ENCODE results near the gene PAPOLB.
"Not testable (repeated sequence)": the region's sequence is repeated elsewhere in the genome, so short reads cannot be mapped to it uniquely, and the experiment has no call there.

Gene PAPOLB

DNA sequence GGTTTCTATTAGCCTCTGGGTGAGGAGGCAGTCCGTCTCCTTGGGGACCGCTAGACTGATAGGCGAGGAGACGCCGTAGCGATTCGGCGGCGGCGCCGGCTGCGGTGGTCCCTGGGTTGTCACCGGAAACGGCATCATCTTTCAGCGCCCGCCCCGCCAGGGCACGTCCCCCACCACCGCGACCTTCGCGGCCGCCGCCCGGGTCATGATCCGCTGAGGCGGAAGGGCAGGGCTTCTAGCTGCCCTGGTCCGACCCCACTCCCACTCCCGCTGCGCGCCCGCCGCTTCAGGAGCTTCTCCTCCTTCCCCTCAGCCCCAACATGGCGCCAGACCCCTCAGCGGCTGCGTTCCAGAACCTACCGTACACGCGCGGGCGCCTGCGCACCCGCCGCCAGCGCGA lies at the start of gene PAPOLB:
PAPOLB (minus strand) TSS at position 358 of the 400 bp plus-strand sequence; CDS start at position 138, 220 bp downstream.
- no peak for DNase-seq

DNA sequence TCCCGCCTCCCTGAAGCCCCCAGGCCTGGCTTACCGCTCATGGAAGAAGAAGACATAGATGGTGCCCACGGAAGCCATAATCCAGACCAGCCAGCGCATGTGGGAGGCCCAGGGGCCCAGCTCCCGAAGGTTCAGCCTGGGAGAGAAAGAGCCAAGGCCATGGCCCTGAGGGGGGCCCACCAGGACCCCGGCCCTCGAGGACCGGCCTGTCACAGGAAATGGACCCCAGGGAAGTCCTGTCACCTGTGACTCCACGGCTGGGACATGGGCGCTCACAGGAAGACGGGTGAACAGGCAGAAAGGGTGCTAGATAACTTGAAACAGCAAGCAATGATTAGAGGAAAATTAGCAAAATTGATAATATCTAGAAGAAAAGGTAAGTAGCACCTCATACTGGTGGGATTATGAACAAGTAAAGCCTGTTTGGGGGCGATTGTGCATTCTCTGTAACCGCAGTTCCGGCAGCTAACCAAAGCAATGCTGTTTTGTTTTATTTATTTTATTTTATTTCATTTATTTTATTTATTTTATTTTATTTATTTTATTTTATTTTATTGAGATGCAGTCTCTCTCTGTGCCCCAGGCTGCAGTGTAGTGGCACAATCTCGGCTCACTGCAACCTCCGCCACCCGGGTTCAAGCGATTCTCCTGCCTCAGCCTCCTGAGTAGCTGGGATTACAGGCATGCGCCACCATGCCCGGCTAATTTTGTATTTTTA lies 49.4 kb upstream of the PAPOLB start:
- no peak for DNase-seq

DNA sequence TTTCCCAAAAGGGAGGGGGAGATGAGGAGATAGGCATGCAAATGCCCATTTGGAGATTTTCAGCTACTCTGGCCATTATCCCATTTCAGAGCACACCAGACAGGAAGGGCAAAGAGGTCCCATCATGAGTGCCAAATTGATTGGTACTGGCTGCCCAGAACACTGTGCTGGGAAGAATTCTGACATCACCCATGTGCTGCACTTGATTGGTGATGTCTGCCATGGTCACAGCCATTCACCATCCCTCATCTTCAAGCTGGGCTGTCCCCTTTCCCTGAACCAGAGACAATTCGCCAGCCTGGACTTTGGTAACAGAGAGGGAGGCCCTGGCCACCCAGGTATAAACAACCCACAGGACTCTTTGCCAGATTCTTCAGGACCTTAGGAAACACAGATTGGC lies 44.9 kb upstream of the PAPOLB start:
- no peak for DNase-seq

DNA sequence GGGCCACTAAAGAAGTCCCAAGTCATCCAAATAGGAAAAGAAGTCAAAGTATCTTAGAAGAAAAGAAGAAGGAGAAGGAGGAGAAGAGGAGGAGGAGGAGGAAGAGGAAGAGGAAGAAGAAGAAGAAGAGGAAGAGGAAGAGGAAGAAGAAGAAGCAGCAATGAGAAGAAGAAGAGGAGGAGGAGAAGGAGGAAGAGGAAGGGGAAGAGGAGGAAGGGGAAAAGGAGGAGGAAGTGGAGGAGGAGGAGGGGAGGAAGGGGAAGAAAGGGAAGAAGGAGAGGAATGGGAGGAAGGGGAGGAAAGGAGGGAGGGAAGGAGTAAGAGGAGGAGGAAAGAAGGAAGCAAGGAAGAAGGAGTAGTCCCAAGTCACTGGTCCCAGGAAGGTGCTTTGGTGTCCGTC lies 43.3 kb upstream of the PAPOLB start:
- DNase-seq: no peak

DNA sequence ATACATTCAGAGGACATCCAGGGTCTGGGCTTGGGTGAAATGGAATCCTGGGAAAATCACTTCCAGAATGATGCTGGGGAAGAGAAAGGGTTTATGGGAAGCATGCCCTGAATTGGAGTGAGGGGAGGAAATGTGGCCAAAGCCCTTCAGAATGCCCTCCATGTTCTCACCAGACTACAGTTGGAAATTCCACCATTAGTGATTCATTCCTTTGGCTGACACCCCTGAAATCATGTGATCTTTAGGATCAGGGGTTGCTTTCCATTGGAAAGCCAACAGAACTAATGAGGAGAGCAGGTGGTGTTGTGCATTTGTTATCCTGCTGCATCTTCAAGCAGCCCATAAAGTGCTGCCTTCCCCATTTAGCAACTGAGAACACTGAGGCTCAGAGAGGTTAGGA lies 42.5 kb upstream of the PAPOLB start:
- DNase-seq: no peak

DNA sequence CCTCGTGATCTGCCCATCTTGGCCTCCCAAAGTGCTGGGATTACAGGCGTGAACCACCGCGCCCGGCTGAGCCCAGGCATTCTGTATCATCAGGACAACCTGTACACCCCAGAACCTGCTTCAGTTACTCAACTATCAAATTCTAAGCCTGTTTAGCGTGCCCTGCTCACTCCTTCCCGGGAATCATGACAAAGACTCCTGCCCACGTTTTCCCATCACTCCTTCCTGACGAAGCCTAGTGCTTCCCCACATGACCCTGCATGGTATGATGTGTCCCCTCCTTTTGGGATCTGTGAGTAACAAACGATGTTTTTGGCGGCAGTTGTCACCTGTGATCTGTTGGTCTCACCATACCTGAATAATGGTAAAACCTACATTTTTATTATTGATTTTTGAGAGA lies 33.9 kb upstream of the PAPOLB start:
- DNase-seq: no peak

DNA sequence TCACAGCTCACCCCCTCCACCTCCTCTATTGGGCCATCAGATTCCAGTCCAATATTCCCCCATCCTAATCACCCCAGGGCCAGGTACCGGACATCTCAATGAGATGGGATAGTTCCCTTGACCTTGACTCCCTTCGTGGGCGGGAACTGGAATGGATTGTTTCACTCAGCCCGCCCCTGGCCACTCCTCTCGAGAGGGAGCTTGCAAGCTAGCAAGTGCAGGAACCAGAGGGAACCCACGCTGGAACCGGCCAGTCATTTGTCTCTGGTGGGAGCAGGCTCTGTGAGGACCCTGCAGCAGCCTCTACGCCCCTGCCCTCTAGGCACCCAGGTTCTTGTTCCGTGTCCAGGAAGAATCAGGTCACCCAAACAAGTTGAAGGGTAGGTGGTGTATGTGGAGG lies 32.7 kb upstream of the PAPOLB start:
- DNase-seq: no peak

DNA sequence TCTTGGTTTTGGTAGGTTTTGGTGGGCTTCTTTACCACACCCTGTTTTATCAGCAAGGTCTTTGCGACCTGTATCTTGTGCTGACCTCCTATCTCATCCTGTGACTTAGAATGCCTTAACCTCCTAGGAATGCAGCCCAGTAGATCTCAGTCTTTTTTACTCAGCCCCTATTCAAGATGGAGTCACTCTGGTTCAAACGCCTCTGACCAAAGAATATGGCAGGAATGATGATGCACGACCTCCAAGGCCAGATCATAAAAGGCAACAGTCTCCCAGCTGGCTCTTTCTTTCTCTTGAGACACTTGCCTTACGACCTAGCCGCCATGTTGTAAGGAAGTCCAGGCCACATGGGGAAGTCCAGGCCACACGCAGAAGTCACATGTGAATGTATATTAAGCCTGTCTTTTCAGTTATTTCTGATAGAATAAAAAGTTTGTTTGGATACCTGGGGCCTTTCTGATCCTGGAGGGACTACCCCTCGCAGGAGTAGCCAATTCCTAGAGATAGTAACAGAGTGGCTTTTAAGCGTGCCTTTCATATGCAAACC lies 32.2 kb upstream of the PAPOLB start:
- DNase-seq: no peak

DNA sequence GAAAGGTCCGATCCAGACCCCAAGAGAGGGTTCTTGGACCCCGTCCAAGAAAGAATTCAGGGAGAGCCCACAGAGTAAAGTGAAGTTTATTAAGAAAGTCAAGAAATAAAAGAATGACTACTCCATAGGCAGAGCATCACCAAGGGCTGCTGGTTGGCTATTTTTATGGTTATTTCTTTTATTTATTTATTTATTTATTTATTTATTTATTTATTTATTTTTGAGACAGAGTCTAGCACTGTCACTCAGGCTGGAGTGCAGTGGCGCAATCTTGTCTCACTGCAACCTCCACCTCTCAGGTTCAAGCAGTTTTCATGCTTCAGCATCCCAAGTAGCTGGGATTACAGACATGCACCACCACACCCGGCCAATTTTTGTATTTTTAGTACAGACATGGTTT lies 31.4 kb upstream of the PAPOLB start:
- DNase-seq: not testable (repeated sequence)

DNA sequence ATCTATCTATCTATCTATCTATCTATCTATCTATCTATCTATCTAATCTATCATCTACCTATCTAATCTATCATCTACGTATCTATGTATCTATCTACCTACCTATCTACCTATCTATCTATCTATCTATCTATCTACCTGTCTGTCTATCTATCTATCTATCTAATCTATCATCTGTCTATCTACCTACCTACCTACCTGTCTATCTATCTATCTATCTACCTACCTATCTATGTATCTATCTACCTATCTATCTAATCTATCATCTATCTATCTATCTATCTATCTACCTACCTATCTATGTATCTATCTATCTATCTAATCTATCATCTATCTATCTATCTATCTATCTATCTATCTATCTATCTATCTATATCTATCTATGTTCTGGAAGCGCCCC lies 29.7 kb upstream of the PAPOLB start:
- DNase-seq: not testable (repeated sequence)

DNA sequence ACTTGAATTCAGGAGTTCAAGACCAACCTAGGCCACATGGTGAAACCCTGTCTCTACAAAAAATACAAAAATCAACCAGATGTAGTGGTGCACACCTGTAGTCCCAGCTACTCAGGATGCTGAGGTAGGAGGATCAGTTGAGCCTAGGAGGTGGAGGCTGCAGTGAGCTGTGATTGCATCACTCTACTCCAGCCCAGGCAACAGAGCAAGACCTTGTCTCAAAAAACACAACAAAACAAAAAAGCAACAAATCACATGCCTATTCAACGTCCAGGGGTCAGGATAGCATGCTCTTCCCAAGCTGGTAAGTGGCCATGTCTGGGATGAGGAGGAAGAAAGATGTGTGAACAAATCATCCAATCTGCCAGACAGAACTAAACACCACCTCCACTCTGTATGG lies 27.9 kb upstream of the PAPOLB start:
- no peak for DNase-seq

DNA sequence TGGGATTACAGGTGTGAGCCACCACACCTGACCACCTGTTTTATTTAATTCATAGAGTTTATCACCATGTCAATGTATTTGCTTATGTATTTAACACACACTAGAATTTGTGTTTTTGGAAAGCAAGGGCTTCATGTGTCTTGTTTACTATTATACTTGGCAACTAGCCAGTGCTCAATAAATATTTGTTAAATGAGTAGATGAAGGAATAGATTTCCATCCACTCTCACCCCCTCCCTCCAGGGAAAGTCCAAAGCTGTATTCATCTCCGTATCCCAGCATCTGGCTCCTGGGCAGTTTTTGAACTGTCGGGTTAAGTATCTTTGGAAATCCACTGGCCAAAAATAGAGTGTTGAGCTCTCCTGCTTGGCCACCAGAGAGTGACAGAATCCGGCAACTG lies 26.3 kb upstream of the PAPOLB start:
- DNase-seq: peak; percentile 52

DNA sequence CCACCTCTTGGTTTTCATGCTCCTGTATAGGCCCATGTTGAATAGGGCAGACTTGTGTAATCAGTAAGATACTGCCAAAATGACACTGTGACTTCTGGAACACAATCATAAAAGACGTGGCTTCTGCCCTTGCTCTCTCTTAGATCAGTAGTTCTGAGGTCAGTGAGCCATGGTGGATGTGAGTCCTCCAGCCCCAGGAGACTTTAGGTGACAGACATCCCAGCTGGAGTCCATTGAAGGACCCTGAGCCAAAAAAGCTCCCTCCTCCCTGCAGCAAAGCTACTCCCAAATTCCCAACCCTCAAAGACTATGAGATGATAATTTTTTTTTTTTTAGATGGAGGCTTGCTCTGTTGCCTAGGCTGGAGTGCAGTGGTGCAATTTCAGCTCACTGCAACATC lies 24.8 kb upstream of the PAPOLB start:
- DNase-seq: no peak

DNA sequence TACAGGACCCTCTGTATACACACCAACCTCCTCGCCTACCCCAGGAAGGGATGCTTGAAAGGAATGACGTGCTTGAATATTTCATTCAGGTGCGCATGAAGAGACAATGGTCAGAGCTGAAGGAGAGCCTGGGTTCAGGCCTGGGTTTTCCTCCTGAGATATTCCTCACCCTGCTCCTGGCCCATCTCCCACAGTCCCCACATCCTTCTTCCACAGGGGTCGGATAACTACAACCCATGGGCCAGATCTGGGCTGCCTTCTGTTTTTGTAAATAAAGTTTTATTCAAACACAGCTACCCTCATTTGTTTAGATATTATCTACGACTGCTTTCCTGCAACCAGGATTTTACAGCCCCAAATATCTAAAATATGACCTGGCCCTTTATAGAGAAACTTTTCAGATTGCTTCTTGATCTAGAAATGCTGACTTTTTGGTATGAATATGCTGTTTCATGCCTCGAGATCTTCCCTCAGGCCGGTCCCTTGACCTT lies 23.5 kb upstream of the PAPOLB start:
- DNase-seq: no peak

DNA sequence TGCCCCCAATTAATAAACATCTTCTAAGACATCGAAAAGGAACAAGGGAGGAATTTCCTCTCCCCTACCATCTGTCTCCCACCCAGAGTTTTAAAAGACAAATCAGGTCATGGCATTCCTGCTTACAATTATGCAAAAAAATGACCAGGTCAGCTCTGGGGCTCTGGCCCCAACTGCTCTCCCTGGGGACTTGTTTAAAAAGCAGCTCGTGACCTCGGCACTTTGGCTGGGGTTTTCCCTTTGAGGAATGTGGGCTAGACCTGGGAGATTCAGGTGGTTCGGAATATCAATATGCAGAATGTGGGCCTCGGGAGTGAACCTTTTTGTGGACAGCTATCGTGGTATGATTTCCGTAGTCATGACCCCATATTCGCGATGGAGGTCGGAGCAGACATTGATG lies 22.3 kb upstream of the PAPOLB start:
- no peak for DNase-seq

DNA sequence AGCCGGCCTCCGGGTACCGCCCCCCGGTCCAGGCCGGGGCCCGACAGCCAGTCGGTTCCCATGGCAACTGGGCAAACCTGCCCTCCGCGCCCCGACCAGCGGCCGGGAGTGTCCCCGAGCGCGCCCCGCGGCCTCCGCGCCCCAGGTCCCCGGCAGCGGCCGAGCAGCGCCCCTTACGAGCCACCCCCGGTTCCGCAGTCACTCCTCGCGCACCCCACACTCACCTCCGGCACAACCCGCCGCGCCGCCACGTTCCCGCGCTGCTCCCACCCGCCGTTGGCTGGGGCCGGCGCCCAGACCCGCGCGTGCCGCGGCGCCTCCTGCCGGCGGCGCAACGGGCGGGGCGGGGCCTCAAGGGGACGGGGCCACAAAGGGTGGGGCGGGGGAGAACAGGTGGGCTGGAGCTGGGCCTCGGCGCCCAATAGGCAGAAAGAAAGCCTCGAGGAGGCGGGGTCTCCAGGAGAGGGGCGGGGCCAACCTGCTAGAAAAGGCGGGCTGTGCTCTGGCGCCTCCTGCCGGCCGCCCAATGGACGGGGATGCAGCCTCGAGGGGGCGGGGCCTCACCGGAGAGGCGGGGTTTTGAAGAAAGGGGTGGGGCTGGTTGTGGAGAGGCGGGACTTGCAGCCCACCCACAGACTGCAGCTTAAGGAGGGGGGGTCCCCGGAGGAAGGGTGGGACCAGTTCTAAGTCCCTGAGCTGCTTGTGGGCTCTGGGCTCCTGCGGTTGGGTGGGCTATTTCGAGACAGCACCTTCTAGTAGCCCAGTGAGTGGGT lies 21.7 kb upstream of the PAPOLB start, which contains the start of gene RADIL:
RADIL (minus strand) TSS at position 345 of the 773 bp plus-strand sequence. CDS start 5,577 bp downstream, outside the sequence.
- DNase-seq: peak; percentile 96

DNA sequence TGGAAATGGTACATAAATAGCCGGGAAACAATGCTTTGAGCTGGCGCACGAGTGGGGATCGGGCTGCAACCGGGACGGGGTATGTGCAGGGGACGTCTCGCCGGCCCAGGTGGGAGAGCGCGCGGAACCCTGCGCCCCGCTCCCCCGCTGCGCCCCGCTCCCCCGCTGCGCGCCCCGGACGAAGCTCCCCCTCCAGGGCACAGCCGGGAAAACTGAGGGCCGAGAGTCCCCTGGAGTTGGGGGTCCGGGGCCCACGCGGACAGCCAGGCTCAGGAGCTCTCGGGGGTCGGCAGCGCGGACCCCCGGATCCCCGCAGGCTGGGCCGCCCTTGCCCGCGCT lies 21.2 kb upstream of the PAPOLB start:
- DNase-seq: no peak

DNA sequence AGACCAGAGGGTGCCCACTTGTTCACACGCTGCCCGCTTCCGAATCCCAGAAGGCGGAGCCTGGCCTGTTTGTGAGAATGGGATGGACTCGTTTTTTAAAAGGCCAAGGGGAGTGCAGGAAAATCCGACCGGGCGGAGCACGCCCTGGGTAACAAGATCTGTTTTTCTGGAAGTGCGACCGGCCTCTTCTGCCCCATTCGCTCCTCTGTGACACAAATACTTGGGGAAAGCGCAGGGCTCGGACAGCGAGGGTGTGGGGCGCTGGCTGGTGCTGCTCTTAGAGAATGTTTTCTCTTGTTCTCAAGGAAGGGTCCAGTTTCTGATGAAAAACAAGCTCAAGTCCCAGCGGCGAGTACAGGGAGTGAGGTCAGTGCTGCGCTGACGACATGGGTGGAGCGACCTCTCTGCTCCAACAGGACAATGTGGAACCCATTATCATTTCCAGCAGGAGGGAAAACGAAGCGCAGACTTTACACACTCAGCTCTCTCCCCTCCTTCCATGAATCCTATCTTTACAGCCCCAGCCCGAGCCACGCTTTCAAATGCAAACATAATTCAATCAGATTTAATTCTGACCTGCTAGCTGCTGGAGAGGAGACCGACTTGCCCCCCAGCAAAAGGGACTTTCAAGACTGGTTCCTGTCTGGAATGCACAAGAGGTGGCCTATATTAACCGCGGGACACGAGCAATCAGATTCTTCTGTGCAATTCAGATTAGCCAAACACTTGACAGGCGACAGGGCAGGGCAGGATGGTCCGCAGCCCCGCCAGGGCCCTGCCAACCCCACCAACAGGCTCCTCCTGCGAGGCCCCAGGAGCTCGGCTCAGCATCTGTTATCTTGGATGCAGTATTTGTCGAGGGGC lies 20.6 kb upstream of the PAPOLB start:
- DNase-seq: peak; percentile 63

DNA sequence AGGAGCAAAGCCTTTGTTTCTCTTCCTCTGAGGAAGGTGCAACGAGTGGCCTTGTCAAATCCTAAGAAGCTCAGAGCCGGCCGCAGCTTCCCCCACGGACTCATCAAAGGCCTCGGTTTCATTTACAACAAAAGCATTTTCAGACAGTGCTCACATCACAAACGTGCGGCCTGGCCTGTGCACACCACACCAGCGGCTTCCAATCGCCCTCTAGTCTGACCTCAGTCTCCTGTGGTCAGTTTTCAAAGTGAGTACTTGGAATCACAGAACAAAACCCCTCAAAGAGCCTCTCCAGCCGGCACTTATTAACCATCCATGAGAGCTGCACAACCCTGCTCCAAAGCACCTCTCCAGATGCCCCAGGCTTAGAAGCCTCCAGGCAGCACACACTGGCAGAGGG lies 18.4 kb upstream of the PAPOLB start:
- no peak for DNase-seq

DNA sequence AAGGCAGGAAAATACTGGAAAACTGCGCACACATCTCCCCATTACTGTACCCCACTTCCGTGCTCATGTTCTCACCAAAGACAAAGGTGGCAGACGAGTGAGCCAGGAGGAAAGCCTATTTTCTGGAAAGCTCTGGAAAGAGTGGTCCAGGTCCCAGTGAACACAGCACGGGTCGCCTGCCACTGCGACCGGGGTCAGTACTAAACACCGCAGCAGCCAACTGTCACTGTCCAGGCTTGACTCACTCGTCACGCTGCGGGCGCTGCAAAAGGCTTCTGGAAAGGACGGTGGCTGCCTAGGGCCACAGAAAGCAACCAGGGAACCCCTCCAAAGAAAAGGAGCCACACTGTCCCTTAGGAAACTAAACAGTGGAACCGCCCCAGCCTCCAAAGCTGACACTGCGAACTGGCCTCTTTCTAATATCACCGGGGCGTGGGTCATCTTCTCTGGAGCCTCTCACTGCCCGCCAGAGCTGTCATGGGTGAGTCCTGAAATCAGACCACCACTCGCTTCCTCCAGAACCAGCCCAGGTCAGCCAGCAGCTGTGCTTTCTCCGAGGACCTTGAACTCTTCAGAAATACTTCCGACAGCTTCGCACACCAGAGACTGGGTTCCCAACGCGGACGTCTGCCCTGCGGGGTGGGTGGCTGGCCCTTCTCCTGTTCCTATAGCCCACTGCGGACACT lies 17.7 kb upstream of the PAPOLB start:
- DNase-seq: no peak

DNA sequence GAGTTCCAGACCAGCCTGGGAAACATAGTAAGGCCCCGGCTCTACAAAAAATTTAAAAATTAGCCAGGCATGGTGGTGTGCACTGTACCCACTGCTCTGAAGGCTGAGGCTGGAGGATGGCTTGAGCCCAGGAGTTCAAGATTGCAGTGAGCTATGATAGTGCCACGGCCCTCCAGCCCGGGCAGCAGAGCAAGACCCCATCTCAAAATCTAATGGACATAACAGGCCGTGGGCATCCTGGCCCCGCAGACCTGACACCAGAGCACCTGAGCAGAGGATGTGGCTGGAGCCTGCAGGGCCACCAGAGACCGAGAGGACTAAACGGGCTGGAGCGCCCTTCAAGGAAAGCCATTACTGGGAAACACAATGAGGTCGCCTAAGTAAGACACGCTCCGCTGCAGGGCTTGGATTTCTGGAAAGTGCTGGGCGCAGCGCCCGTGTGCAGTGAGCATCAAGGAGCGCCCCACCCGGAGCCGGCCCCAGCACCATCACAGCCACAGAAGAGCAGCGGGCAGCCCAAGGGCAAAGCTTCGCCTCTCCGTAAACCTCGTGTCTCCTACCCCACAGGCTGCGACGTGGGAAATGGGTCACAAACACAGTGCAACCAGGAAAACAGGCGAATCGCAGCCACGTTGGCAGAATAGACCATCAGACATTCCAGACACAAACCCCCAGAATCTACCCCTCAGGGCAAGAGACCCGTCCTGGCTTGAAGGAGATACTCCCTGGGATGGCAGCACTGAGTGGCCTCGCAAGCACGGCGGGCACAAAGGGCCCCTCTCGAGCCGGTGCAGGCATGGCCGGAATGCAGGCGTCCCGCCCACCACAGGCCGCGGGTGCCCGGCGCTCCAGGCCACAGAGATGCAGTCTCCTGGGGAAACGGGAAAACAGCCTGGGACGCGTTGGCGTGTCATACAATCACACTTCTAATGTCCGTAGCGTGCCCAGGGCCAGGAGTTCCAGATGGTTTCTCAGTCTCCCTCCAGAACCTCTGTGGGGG lies 16.8 kb upstream of the PAPOLB start:
- DNase-seq: no peak
